GM20431 (cell line): Measurements from ENCODE around the gene C14orf119.

ENCODE experiments used
- in situ Hi-C: fragments of 300-500 bp; cut with MseI, MboI; formaldehyde crosslinking; loops from one replicate; pipeline ENCODE4 v1.15.0; 2020; ENCODE audit warnings: low sequenced_read_pairs; ENCODE audit not compliant: unreplicated experiment

The C14orf119 gene

GRCh38 chr14:23079716-23080115 is 15.6 kb upstream of the C14orf119 start:
- in situ Hi-C loops = no loop called here

DNA sequence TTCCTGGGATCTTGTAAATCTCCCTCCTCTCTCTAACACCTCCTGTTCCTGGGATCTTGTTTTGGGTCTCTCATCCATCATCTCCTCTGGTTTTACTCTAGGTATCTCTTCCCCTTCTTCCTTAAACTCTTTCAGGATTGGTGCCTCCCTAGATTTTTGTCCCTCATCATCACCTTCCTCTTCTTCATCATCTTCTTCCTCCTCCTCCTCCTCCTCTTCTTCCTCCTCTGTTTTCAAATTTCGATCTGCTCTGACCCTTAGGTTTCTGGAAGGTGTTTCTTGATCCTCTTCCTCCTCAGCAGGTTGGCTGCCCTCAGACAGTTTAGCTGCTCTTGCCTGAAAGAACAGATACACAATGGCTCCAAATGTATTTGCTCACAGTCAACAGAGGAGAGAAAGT is 14.8 kb upstream of the C14orf119 start:
- in situ Hi-C loops = no loop called here

GRCh38 chr14:23085458-23085857 is 9.8 kb upstream of the C14orf119 start:
- in situ Hi-C loops = no loop called here

DNA sequence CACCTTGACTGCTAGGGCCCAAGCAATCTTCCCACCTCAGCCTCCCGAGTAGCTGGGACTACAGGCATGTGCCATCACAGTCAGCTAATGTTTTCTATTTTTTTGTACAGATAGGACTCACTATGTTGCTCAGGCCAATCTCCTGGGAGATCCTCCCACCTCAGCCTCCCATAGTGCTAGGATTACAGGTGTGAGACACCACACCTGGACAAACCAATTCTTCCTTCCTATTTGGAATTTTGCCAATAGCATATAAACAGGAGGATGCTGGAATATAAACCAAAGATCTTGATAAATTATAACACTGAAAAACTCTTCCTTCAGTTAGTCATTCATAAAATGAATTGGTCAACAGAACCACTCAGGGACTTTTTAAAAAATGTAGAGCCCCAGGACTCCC is 8.7 kb upstream of the C14orf119 start:
- in situ Hi-C loops = no loop called here

DNA sequence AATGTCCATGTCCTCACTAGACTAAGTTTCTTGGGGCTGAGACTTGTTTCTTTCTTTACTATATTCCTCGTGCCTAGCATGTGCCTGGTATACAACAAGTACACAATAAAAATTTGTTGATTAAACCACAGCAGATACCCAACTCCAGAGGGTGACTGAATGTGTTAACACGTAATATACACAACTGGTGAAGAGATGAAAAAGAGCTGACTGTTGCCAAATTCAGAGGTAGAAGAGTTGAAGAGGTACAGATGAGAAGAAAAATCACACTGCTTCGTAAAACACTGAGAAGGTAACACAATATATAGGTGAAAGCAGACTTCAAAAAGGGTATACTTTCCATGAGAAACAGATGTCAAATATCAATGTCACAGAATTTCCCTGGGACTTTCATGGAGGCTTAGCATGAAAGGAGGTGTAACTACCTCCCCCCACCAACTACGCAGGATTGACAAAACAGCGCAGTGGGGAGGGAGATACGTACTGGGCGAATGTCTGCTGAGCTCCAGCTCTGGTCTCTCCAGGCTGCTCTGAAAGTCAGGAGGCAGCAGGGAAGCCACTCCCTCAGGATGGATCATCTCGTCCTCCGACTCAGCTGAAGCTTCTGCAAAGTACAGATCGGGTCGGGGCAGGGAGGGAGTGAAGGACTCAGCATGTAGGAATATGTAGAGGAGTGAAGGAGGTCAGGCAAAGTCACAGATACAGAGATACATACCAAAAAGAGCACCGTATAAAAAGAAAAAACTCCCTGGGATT is 5.6 kb upstream of the C14orf119 start:
- in situ Hi-C loops = no loop called here

DNA sequence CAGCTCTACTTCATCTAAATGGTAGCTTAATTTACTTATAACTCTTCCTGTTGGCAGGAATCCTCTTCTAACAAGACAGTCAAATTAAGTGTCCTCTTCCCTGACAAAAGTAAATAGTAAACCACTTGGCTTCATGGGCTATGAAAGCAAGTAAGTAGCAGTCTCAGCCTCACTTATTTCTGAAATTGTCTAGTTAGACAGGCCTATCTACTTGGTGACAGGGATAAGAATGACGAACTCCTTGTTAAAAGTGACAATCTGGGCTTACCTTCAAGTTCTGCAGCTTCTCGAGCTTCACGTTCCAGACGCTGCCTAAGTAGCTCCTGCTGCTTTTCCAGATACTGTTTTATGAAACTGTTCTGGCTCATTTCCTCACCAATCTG is 5.1 kb upstream of the C14orf119 start:
- in situ Hi-C loops = no loop called here

DNA sequence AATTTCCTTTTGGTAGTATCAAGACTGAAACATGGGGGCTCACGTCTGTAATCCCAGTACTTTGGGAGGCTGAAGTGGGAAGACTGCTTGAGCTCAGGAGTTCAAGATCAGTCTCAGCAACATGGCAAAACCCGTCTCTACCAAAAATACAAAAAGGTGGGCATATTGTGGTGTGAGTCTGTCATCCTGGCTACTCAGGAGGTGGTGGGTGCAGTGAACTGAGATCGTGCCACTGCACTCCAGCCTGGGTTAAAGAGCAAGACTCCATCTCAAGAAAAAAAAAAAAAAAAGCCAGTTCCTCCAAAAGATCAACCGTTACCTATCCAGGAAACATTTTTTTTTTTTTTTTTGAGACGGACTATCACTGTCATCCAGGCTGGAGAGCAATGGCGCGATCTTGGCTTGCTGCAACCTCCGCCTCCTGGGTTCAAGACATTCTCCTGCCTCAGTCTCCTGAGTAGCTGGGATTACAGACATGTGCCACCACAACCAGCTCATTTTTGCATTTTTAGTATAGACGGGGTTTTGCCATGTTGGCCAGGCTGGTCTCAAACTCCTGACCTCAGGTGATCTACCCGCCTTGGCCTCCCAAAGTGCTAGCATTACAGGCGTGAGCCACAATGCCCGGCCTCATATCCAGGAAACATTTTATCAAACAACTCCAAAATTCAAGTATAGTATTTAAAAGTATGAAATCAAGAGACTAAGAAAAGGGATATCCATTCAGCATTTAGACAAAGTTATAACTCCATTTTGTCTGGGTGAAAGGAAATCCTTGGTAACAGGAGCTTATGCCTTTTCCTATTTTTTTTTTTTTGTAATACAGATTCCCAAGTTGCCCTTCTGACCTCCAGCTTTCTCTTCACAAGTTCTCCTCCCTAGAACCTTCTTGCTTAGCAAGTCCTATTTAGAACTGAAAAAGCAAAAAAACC is 3.7 kb upstream of the C14orf119 start:
- in situ Hi-C loops = no loop called here

DNA sequence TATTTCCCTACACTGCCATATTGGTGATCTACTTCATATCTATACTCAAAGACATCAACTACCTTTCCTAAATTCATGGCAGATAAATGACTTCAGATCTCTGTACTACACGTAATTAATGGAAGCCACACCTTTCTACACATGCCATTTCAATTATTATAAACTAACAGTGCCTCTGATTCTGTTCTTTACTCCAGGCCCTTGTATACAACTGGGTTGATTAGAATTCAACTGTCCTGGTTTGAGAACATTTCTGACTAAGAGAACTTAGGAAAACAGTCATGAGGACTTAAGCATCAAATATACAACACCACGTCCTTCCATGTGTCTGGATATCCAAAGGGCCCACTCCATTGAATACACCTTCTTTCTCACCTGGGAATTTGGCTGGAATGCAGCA is 2.2 kb upstream of the C14orf119 start:
- in situ Hi-C loops = no loop called here

- in situ Hi-C loops = no loop called here
Observed at GRCh38 chr14:23093526-23093925, 1.8 kb upstream of the C14orf119 start.

DNA sequence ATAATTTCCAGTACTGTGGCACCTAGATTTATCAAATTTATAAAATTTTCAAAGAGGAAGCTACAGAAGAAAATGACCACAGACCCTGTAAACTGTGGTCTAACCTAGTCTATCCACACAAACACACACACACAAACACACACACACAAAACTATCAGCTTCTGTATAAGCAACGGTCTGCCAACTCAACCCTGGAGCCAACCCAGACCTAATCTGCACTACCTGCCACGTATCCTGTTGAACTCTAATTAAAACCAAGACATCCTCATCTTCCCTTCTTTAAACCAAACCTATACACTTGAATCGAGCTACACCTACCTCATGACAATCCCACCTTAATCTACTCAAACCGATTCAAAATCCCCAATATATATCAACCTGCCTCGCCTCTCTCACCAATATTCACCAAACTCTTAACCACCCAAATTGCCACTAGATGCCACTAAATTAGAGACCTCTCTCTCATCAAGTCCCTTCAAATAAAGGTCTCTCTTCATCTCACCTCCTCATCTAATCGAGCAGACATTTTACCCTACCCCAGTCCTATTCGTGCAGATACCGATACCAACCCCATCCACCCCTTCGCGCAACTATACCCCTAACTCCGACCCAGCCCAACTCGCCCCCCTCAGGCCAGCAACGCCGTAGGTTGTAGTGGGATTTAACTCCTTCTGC is 1.2 kb upstream of the C14orf119 start:
- in situ Hi-C loops = no loop called here

DNA sequence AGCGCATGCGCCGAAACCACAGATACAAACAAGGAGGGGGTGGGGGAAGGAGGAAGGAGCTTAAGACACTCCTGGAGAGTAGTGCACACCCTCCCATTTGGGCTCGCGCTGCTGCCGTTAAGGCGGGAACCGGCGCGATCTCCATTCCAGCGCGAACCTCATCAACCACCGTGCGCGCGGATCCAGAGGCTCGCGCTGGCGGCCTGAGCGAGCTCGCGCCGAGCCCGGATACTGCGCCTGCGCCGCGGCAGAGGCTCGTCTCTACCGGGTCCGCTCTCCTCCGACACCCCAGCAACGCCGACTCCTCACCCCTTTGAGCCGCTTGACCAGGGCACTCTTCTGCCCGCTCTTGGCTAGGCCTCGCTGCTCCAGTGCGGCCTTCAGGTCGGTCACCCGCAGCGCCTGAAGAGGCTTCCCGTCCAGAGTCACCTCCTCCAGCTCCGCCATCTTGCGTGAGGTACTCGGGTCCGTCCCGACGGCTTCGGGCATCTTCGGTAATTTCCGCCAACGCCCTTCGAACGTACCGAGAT is 574 bp upstream of the C14orf119 start, which contains the start of gene ACIN1:
Gene ACIN1 (minus strand): TSS at position 471 of the 530 bp plus-strand sequence. CDS start 24 bp downstream, at position 447.
- in situ Hi-C loops = no loop called here

GRCh38 chr14:23097786-23098185 is 2.5 kb downstream of the C14orf119 start:
- in situ Hi-C loops = no loop called here

GRCh38 chr14:23099212-23099861 is 4.0 kb downstream of the C14orf119 start:
- in situ Hi-C loops = no loop called here

DNA sequence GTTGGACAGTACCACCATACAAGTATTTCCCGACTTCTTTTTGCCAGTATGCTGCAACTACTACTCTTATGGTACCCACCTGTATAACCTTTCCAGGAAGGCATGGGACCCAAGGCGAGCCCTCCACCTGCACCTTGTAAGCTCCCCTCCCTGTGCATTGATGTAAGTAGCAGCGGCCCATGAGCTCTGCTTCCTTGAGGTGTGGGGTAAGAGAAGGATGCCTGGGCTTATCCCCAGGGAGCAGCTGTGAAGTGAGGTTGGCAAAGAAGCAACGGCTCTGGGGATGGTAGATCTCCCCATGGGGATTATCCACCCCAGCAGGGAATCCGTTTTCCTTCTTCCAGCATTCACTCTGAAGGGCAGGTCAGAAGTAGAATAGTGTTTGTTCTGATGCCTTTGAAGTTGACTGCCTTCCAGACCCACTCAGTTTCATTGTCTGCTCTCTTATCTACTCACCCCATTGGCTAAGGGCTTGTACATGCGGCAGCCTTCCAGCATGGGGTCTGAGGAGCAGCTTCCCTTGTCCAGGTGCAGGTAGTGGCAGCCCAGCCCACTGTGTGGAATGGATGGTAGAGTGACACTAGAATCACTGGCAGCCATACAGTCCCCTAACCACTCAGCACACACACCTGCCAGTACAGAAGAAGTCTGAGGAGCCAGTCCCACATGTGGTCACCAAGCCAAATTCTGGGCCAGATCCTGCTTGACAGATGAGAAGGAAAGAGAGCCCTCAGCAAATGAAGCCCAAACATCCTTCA is 6.1 kb downstream of the C14orf119 start:
- in situ Hi-C loops = no loop called here

GRCh38 chr14:23101986-23102625 is 6.8 kb downstream of the C14orf119 start:
- in situ Hi-C loops = no loop called here

- in situ Hi-C loops = no loop called here
Observed at GRCh38 chr14:23102801-23103200, 7.5 kb downstream of the C14orf119 start.

DNA sequence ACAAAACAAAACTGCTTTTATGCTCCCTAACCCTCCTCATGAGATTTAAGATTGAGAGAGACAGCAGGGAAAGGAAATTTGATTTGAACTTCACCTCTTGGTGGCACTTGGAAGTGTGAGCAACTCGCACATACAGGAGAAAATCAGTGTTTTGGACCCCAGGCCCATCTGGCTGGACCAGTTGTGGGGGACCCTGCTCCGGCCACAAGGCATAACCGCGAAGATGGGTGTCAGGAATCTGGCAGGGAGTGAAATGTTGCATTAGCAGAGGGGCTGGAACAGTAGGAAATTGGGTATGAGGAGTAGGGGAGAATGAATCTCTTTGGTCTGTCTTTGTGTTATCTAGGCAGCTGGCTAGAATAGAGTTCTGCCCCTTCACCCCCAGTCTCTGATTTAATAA is 8.3 kb downstream of the C14orf119 start:
- in situ Hi-C loops = no loop called here

DNA sequence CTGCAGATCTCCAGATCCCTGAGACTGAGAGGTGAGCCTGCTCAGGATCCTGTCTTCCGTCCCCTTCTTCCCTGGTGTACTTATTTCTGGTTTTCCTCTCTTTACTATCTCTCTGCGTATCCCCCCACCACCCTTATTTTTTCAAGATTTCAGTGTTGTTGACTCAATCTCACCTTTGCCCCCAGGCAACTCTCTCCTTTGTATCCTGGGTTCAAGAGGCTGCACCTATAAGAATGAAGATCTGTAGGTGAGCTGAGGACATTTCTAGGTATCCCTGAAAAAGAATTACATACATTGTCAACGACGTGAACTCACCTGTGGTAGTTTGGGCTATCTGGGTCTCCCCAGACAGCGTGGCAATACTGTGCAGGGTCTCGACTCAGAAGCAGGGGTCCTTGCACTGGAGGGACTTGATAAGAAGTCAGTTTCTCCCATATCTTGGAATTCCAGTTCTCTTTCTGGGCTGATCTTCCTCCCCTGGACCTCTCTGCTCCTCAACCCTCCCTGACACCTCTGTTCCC is 8.8 kb downstream of the C14orf119 start:
- in situ Hi-C loops = no loop called here
